Measurements from ENCODE around the gene COPG1. TPM values are rescaled to one million over a fixed set of nuclear protein-coding genes. Genes with fewer than 3 reads are reported as not detected.

Gene COPG1
- total and polyA plus RNA-seq, 4 donors: 49.8 to 177 (median 87.0) TPM

GRCh38 chr3:129286081-129286480 is 36.7 kb downstream of the COPG1 start:
- H3K4me3 ChIP-seq (ENCODE audit: low read depth in 1 of 3, low read length in 3 of 3): no peak overlapping the region
- H3K9me3 ChIP-seq (ENCODE audit: control insufficient read depth in 4 of 4, low read length in 3 of 4): no peaks in the 10 kb centered on the region
- 97% methylated on average over 2 of the region's 2 CpGs for WGBS
- TF ChIP-seq HNF4G (IDR thresholded peaks at IDR 0.05) (no peak), MAX (IDR thresholded peaks at IDR 0.05) (no peak), RAD21 (IDR thresholded peaks at IDR 0.05) (no peak), ZBTB33 (IDR thresholded peaks at IDR 0.05) (no peak), GABPA (IDR thresholded peaks at IDR 0.05 in 1 of 2, conservative IDR thresholded peaks at IDR 0.05 in 1 of 2) (no peak), RXRA (IDR thresholded peaks at IDR 0.05) (no peak), HNF4A (conservative IDR thresholded peaks at IDR 0.05) (no peak), FOXA2 (IDR thresholded peaks at IDR 0.05) (no peak), JUND (IDR thresholded peaks at IDR 0.05) (no peak), NR2F2 (IDR thresholded peaks at IDR 0.05) (no peak), EGR1 (IDR thresholded peaks at IDR 0.05; ENCODE audit: low read depth in 2 of 2) (no peak), FOXA1 (IDR thresholded peaks at IDR 0.05) (no peak), TAF1 (conservative IDR thresholded peaks at IDR 0.05) (no peak), ATF3 (IDR thresholded peaks at IDR 0.05) (no peak), YY1 (IDR thresholded peaks at IDR 0.05) (no peak), CTCF (IDR thresholded peaks at IDR 0.05; ENCODE audit: low read depth, low read length, missing input control) (no peak)
- TF ChIP-seq, protein P1, sequence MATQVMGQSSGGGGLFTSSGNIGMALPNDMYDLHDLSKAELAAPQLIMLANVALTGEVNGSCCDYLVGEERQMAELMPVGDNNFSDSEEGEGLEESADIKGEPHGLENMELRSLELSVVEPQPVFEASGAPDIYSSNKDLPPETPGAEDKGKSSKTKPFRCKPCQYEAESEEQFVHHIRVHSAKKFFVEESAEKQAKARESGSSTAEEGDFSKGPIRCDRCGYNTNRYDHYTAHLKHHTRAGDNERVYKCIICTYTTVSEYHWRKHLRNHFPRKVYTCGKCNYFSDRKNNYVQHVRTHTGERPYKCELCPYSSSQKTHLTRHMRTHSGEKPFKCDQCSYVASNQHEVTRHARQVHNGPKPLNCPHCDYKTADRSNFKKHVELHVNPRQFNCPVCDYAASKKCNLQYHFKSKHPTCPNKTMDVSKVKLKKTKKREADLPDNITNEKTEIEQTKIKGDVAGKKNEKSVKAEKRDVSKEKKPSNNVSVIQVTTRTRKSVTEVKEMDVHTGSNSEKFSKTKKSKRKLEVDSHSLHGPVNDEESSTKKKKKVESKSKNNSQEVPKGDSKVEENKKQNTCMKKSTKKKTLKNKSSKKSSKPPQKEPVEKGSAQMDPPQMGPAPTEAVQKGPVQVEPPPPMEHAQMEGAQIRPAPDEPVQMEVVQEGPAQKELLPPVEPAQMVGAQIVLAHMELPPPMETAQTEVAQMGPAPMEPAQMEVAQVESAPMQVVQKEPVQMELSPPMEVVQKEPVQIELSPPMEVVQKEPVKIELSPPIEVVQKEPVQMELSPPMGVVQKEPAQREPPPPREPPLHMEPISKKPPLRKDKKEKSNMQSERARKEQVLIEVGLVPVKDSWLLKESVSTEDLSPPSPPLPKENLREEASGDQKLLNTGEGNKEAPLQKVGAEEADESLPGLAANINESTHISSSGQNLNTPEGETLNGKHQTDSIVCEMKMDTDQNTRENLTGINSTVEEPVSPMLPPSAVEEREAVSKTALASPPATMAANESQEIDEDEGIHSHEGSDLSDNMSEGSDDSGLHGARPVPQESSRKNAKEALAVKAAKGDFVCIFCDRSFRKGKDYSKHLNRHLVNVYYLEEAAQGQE (IDR thresholded peaks at IDR 0.05): no peak
- H3K9ac ChIP-seq (ENCODE audit: low read depth in 1 of 2, low read length in 2 of 2): no peak overlapping the region
- no peaks in the 10 kb centered on the region for H3K27me3 ChIP-seq (ENCODE audit: control insufficient read depth in 4 of 4, insufficient read depth in 4 of 4, low read length in 3 of 4)
- DNase-seq (ENCODE audit: low spot score): no peak
- H3K4me1 ChIP-seq (ENCODE audit: control insufficient read depth in 4 of 4, insufficient read depth in 4 of 4, low read length in 3 of 4): peaks cover 0 to 26% (median 19%) of the 10 kb centered on the region in 4 donors
- H3K27ac ChIP-seq (ENCODE audit: low read depth in 1 of 2, low read length in 2 of 2): no peak overlapping the region
- peaks cover 2 to 20% (median 13%) of the 10 kb centered on the region in 4 donors for H3K36me3 ChIP-seq (ENCODE audit: control insufficient read depth in 4 of 4, insufficient read depth in 3 of 4, low read depth in 1 of 4, low read length in 3 of 4)
